K562 (cell line): ENCODE measurements around the gene USP50.

Source experiments
- ETV6 ChIP-seq, 3 experiments: fragments of 150-350 bp in 1 of 3; sonication (generic) in 1 of 3; formaldehyde crosslinking in 1 of 3; IDR thresholded peaks; 2 replicates each; pipeline versions ENCODE4 v1.6.1 to v1.8.0; 2014 to 2022; ENCODE audit warnings: borderline replicate concordance in 2 of 3, low read depth in 2 of 3, antibody characterized with exemption in 1 of 3, low read length in 1 of 3, mild to moderate bottlenecking in 1 of 3, missing genetic modification reagents in 1 of 3
- GABPB1 ChIP-seq: sonication (generic); formaldehyde crosslinking; IDR thresholded peaks from 2 replicates; pipeline ENCODE4 v1.8.0; 2022; ENCODE audit warnings: mild to moderate bottlenecking, missing genetic modification reagents
- JUNB ChIP-seq: fragments of 450-650 bp; formaldehyde crosslinking; conservative IDR thresholded peaks from 2 replicates; pipeline ENCODE4 v1.4.0; 2020; ENCODE audit warnings: mild to moderate bottlenecking
- NFIC ChIP-seq: fragments of 450-650 bp; IDR thresholded peaks from 2 replicates; pipeline ENCODE4 v1.6.1; 2017; ENCODE audit warnings: mild to moderate bottlenecking, inconsistent platforms
- PTRF ChIP-seq: fragments of 450-650 bp; IDR thresholded peaks from 2 replicates; pipeline ENCODE4 v1.6.1; 2016; ENCODE audit warnings: mild to moderate bottlenecking, missing genetic modification characterization, missing compliant biosample characterization
- SP1 ChIP-seq: sonication (generic); formaldehyde crosslinking; IDR thresholded peaks from 2 replicates; pipeline ENCODE4 v1.8.1; 2022; ENCODE audit warnings: mild to moderate bottlenecking, missing genetic modification reagents
- SUPT5H ChIP-seq: fragments of 450-650 bp; IDR thresholded peaks from 2 replicates; pipeline ENCODE4 v1.6.1; 2016
- TCF7L2 ChIP-seq: fragments of 150-350 bp; IDR thresholded peaks from 2 replicates; pipeline ENCODE4 v1.6.1; 2016; ENCODE audit warnings: low read depth, mild to moderate bottlenecking, low read length, moderate library complexity
- WHSC1 ChIP-seq: IDR thresholded peaks from one replicate; pipeline ENCODE4 v1.6.1; 2012; ENCODE audit warnings: low read length, control low read depth, inconsistent platforms
- TF ChIP-seq, protein P1 (sequence below), 3 experiments: IDR thresholded peaks in 2 of 3; conservative IDR thresholded peaks in 1 of 3; 2 replicates each; pipeline ENCODE4 v1.5.1; 2011 to 2012; ENCODE audit warnings: low read length in 3 of 3, mild to moderate bottlenecking in 3 of 3, control low read depth in 2 of 3, improper control_type of control experiment in 1 of 3, inconsistent platforms in 1 of 3, low read depth in 1 of 3, mixed read lengths in 1 of 3, moderate library complexity in 1 of 3; ENCODE audit not compliant: insufficient read depth in 2 of 3
- TF ChIP-seq, protein P2 (sequence below): fragments of 200-800 bp; sonication (Bioruptor generic); IDR thresholded peaks from 2 replicates; pipeline ENCODE4 v1.6.1; 2016; ENCODE audit warnings: missing genetic modification characterization, missing compliant biosample characterization

DNA sequence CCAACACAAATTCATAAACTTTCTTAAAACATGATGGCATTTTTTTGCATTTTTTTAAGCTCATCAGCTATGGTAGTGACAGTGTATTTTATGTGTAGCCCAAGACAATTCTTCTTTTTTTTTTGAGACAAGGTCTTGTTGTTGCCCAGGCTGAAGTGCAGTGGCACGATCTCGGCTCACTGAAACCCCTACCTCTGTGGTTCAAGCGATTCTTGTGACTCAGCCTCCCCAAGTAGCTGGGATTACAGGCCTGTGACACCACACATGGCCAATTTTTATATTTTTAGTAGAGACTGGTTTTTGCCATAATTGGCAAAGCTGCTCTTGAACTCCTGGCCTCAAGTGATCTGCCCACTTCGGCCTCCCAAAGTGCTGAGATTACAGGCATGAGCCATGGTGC, 17.3 kb upstream of the USP50 start:
- TF ChIP-seq, protein P1, sequence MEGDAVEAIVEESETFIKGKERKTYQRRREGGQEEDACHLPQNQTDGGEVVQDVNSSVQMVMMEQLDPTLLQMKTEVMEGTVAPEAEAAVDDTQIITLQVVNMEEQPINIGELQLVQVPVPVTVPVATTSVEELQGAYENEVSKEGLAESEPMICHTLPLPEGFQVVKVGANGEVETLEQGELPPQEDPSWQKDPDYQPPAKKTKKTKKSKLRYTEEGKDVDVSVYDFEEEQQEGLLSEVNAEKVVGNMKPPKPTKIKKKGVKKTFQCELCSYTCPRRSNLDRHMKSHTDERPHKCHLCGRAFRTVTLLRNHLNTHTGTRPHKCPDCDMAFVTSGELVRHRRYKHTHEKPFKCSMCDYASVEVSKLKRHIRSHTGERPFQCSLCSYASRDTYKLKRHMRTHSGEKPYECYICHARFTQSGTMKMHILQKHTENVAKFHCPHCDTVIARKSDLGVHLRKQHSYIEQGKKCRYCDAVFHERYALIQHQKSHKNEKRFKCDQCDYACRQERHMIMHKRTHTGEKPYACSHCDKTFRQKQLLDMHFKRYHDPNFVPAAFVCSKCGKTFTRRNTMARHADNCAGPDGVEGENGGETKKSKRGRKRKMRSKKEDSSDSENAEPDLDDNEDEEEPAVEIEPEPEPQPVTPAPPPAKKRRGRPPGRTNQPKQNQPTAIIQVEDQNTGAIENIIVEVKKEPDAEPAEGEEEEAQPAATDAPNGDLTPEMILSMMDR (IDR thresholded peaks at IDR 0.05 in 2 of 3, conservative IDR thresholded peaks at IDR 0.05 in 1 of 3; ENCODE audit: insufficient read depth in 2 of 3, low read depth in 1 of 3, low read length in 3 of 3), result no peak
- TF ChIP-seq ETV6 (IDR thresholded peaks at IDR 0.05; ENCODE audit: borderline replicate concordance in 1 of 2, low read depth in 2 of 2, low read length in 1 of 2) (no peak), ETV6 (CRISPR knock-in tag; IDR thresholded peaks at IDR 0.05; ENCODE audit: borderline replicate concordance) (no peak), SP1 (CRISPR knock-in tag) (no peak), NFIC (no peak), SUPT5H (no peak), WHSC1 (no peak), PTRF (no peak), JUNB (CRISPR knock-in tag) (no peak), GABPB1 (CRISPR knock-in tag) (no peak), TCF7L2 (no peak)
- TF ChIP-seq, protein P2, sequence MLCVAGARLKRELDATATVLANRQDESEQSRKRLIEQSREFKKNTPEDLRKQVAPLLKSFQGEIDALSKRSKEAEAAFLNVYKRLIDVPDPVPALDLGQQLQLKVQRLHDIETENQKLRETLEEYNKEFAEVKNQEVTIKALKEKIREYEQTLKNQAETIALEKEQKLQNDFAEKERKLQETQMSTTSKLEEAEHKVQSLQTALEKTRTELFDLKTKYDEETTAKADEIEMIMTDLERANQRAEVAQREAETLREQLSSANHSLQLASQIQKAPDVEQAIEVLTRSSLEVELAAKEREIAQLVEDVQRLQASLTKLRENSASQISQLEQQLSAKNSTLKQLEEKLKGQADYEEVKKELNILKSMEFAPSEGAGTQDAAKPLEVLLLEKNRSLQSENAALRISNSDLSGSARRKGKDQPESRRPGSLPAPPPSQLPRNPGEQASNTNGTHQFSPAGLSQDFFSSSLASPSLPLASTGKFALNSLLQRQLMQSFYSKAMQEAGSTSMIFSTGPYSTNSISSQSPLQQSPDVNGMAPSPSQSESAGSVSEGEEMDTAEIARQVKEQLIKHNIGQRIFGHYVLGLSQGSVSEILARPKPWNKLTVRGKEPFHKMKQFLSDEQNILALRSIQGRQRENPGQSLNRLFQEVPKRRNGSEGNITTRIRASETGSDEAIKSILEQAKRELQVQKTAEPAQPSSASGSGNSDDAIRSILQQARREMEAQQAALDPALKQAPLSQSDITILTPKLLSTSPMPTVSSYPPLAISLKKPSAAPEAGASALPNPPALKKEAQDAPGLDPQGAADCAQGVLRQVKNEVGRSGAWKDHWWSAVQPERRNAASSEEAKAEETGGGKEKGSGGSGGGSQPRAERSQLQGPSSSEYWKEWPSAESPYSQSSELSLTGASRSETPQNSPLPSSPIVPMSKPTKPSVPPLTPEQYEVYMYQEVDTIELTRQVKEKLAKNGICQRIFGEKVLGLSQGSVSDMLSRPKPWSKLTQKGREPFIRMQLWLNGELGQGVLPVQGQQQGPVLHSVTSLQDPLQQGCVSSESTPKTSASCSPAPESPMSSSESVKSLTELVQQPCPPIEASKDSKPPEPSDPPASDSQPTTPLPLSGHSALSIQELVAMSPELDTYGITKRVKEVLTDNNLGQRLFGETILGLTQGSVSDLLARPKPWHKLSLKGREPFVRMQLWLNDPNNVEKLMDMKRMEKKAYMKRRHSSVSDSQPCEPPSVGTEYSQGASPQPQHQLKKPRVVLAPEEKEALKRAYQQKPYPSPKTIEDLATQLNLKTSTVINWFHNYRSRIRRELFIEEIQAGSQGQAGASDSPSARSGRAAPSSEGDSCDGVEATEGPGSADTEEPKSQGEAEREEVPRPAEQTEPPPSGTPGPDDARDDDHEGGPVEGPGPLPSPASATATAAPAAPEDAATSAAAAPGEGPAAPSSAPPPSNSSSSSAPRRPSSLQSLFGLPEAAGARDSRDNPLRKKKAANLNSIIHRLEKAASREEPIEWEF, result no peak
